Muscle layer of duodenum (tissue), 2 donors: Measurements from ENCODE around the gene RASL10A.

Experiments used
- H3K27ac ChIP-seq: one replicate; pipeline ENCODE4 v1.7.0; 2013; ENCODE audit warnings: mild to moderate bottlenecking, low read length
- H3K27me3 ChIP-seq: one replicate; pipeline ENCODE4 v1.7.0; 2013; ENCODE audit warnings: low read depth, mild to moderate bottlenecking, control low read depth, low read length
- H3K36me3 ChIP-seq, 2 donors: one replicate each; pipeline ENCODE4 v1.7.0; 2013; ENCODE audit warnings: low read length in 2 of 2, control low read depth in 1 of 2, mild to moderate bottlenecking in 1 of 2; ENCODE audit not compliant: insufficient read depth in 2 of 2, control insufficient read depth in 1 of 2
- H3K4me1 ChIP-seq, 2 donors: one replicate each; pipeline ENCODE4 v1.7.0; 2013; ENCODE audit warnings: low read length in 2 of 2, mild to moderate bottlenecking in 2 of 2, control low read depth in 1 of 2, moderate library complexity in 1 of 2; ENCODE audit not compliant: insufficient read depth in 2 of 2, control insufficient read depth in 1 of 2
- H3K4me3 ChIP-seq, 2 donors: one replicate each; pipeline ENCODE4 v1.7.0; 2013; ENCODE audit warnings: low read length in 2 of 2, low read depth in 1 of 2, mild to moderate bottlenecking in 1 of 2
- H3K9me3 ChIP-seq, 2 donors: one replicate each; pipeline ENCODE4 v1.7.0; 2013; ENCODE audit warnings: low read length in 2 of 2, control low read depth in 1 of 2, mild to moderate bottlenecking in 1 of 2; ENCODE audit not compliant: control insufficient read depth in 1 of 2
- donor health status: healthy.

Gene RASL10A

GRCh38 chr22:29272624-29273023 lies 42.9 kb downstream of the RASL10A start:
- Histone ChIP-seq H3K36me3 (peaks cover 29 to 52% of the 10 kb centered on the region in 2 donors), H3K4me3 (no peak overlapping the region), H3K4me1 (peaks cover 37 to 69% of the 10 kb centered on the region in 2 donors), H3K9me3 (no peaks in the 10 kb centered on the region), H3K27ac (no peak overlapping the region), H3K27me3 (no peaks in the 10 kb centered on the region)

GRCh38 chr22:29270475-29271271 lies 44.8 kb downstream of the RASL10A start:
- H3K4me1 ChIP-seq: peaks cover 44 to 72% of the 10 kb centered on the region in 2 donors
- H3K9me3 ChIP-seq: no peaks in the 10 kb centered on the region
- H3K4me3 ChIP-seq: peak overlapping the region; percentile 87 to 94
- H3K27me3 ChIP-seq: no peaks in the 10 kb centered on the region
- peak overlapping the region; percentile 35 for H3K27ac ChIP-seq
- H3K36me3 ChIP-seq: peaks cover 16 to 33% of the 10 kb centered on the region in 2 donors

GRCh38 chr22:29269731-29270474 lies 45.6 kb downstream of the RASL10A start:
- Histone ChIP-seq H3K4me1 (peaks cover 43 to 64% of the 10 kb centered on the region in 2 donors), H3K36me3 (peaks cover 23 to 31% of the 10 kb centered on the region in 2 donors), H3K27ac (peak overlapping the region; percentile 96), H3K27me3 (no peaks in the 10 kb centered on the region), H3K4me3 (peak overlapping the region; percentile 87 to 94), H3K9me3 (no peaks in the 10 kb centered on the region)

- Histone ChIP-seq H3K9me3 (no peaks in the 10 kb centered on the region), H3K4me3 (peak overlapping the region; percentile 87 to 94), H3K27me3 (no peaks in the 10 kb centered on the region), H3K27ac (peak overlapping the region; percentile 96), H3K4me1 (peaks cover 43 to 60% of the 10 kb centered on the region in 2 donors), H3K36me3 (peaks cover 25 to 28% of the 10 kb centered on the region in 2 donors)
Observed at GRCh38 chr22:29269230-29269604, 46.3 kb downstream of the RASL10A start.

GRCh38 chr22:29268511-29269229 lies 46.8 kb downstream of the RASL10A start:
- peak overlapping the region; percentile 87 to 94 for H3K4me3 ChIP-seq
- H3K4me1 ChIP-seq: peaks cover 43 to 57% of the 10 kb centered on the region in 2 donors
- no peaks in the 10 kb centered on the region for H3K9me3 ChIP-seq
- H3K36me3 ChIP-seq: peaks cover 23 to 25% of the 10 kb centered on the region in 2 donors
- H3K27me3 ChIP-seq: no peaks in the 10 kb centered on the region
- H3K27ac ChIP-seq: peak overlapping the region; percentile 96

- Histone ChIP-seq H3K4me3 (peak within 1 kb of the TSS; percentile 87 to 94), H3K4me1 (peaks cover 43 to 51% of the 10 kb centered on the region in 2 donors), H3K9me3 (no peaks in the 10 kb centered on the region), H3K27me3 (no peaks in the 10 kb centered on the region), H3K36me3 (peaks cover 18 to 24% of the 10 kb centered on the region in 2 donors), H3K27ac (peak within 1 kb of the TSS; percentile 96)
Observed at GRCh38 chr22:29267858-29268510, 47.5 kb downstream of the RASL10A start, which contains the start of the genes EWSR1 and RHBDD3. TSS of gene EWSR1 (plus strand) at chr22:29268268. CDS start at chr22:29268337, 69 bp downstream. TSS of gene RHBDD3 (minus strand) at chr22:29267981. CDS start at chr22:29265626, 2,355 bp downstream.

GRCh38 chr22:29267462-29267857 lies 48.0 kb downstream of the RASL10A start:
- peaks cover 14 to 24% of the 10 kb centered on the region in 2 donors for H3K36me3 ChIP-seq
- no peaks in the 10 kb centered on the region for H3K9me3 ChIP-seq
- H3K4me3 ChIP-seq: peak overlapping the region; percentile 87 to 94
- peaks cover 43 to 46% of the 10 kb centered on the region in 2 donors for H3K4me1 ChIP-seq
- H3K27me3 ChIP-seq: no peaks in the 10 kb centered on the region
- peak overlapping the region; percentile 96 for H3K27ac ChIP-seq

- no peaks in the 10 kb centered on the region for H3K27me3 ChIP-seq
- H3K4me3 ChIP-seq: peak overlapping the region; percentile 87 to 94
- H3K36me3 ChIP-seq: peaks cover 8 to 24% of the 10 kb centered on the region in 2 donors
- H3K27ac ChIP-seq: peak overlapping the region; percentile 96
- H3K9me3 ChIP-seq: no peaks in the 10 kb centered on the region
- peaks cover 37 to 39% of the 10 kb centered on the region in 2 donors for H3K4me1 ChIP-seq
Observed at GRCh38 chr22:29266564-29267461, 48.7 kb downstream of the RASL10A start.

- Histone ChIP-seq H3K36me3 (peaks cover 8 to 24% of the 10 kb centered on the region in 2 donors), H3K27ac (no peak overlapping the region), H3K27me3 (no peaks in the 10 kb centered on the region), H3K4me3 (no peak overlapping the region), H3K9me3 (no peaks in the 10 kb centered on the region), H3K4me1 (peaks cover 28 to 32% of the 10 kb centered on the region in 2 donors)
Observed at GRCh38 chr22:29265929-29266328, 49.6 kb downstream of the RASL10A start.

- peaks cover 8 to 28% of the 10 kb centered on the region in 2 donors for H3K36me3 ChIP-seq
- H3K27ac ChIP-seq: no peak overlapping the region
- H3K9me3 ChIP-seq: no peaks in the 10 kb centered on the region
- H3K4me3 ChIP-seq: no peak overlapping the region
- peaks cover 22 to 28% of the 10 kb centered on the region in 2 donors for H3K4me1 ChIP-seq
- H3K27me3 ChIP-seq: no peaks in the 10 kb centered on the region
Observed at GRCh38 chr22:29265305-29265704, 50.2 kb downstream of the RASL10A start.
